ENCODE measurements around the gene SYNDIG1. TPM values are rescaled to one million over a fixed set of nuclear protein-coding genes. Genes with fewer than 3 reads are reported as not detected.

SYNDIG1 gene
- 0.13 TPM in 1 of 2 replicates, not detected in the other for total RNA-seq

GRCh38 chr20:24469116-24469893 is at the start of gene SYNDIG1:
Gene SYNDIG1 (plus strand): TSS chr20:24469629. CDS start chr20:24543098, 73,469 bp downstream.

All from mesangial cell (primary cell).